ENCODE data around the gene TEX9. TPM values are rescaled to one million over a fixed set of nuclear protein-coding genes. Genes with fewer than 3 reads are reported as not detected.

Gene TEX9
- total RNA-seq, 1 donor from 2014 or later = 10.4 TPM

DNA sequence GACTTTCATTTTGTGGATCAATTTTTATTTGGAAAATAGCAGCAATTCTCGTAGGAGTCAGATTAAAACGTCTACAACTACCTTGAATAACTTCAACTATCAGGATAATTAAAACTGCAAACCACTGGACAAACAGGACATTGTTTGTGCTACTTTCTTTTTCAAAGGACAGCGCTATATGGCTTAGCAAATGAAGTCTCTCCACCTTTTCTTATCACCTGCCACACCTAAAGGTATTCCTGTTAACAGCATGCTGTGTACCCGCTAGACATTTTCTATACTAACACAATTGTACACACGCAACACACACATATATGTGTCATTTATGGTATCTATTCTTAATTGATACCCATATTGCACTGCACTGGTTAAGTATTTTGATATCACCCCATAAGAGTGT is 80.5 kb downstream of the TEX9 start:
- no peak for DNase-seq (ENCODE audit: low spot score)

DNA sequence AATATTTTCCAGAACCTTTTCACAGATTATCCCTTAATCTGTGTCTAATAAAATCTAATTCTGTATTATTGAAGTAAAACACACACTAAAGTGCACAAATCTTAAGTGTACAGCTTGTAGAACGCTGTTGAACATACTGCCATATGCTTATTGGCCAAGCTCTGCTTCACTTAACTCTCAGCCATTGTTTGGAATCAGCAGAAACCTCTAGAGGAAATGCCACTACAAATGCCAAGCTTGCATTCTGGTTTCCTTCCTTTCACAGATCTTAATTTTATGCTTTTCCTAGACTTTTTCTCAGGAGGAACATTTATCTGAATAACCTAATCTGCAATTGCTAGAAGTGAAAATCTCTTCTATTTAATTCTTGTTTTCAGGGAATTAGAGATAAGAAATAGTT is 89.6 kb downstream of the TEX9 start:
- peak; percentile 19 for DNase-seq (ENCODE audit: low spot score)

DNA sequence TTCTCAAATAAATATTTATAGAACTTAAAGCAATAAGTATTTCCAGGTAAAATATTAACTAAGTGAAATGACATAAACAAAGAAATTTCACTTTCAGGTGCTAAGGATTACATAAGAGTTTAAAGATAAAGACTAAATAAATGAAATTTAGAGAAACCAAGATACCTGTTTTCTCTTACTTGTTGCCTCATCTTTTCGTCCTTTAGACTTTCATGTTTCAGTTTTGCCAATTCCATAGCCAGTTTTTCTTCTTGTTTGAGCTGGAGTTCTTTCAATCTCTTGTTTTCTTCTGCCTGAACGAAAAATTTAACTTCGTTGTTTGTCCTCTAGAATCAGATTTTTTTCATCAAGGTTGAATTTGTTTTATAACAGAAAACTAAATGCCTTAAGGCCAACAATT is 91.0 kb downstream of the TEX9 start:
- DNase-seq (ENCODE audit: low spot score) = no peak

DNA sequence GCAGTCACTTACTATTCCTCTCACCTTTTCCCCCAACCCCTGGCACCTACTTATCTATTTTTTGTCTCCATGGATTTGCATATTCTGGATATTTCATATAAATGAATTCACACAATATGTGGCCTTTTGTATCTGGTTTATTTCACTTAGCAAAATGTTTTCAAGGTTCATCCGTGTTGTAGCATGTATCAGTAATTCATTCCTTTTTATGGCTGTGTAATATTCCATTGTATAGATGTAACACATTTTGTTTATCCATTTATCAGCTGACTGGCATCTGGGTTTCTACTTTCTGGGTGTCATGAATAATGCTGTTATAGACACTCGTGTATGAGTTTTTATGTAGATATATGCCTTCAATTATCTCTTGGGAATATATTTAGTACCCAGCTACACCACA is 93.9 kb downstream of the TEX9 start:
- no peak for DNase-seq (ENCODE audit: low spot score)

DNA sequence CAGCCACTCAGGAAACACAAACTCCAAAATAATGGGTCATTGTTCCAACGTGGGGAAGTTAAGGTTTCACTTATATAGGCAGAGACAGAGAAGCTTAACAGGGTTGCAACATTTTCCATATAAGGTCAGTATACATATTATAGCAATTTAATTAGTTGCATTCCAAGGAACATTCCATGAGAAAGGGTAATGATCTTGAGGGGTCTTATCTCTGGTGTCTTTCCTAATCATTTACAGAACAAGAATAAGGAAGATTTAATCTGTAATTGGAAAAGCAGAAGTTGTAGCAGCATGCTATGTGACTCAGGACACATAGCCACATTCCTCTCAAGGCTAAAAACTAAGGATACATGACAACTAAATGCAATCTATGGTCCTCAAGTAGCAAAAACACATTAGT is 94.8 kb downstream of the TEX9 start:
- no peak for DNase-seq (ENCODE audit: low spot score)

DNA sequence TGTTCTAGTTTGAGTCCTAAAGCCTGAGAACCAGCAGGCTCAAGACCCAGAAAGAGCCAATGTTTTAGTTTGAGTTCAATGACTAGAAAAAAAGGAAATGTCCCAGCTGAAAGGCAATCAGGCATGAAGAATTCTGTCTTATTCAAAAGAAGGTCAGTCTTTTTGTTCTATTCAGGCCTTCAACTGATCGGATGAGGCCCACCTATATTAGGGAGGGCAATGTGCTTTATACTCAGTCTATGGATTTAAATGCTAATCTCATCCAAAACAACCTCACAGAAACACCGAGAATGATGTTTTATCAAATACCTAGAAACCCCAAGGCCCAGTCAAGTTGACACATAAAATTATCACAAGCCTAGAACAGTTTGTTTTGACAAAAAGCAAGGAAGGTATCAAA is 95.7 kb downstream of the TEX9 start:
- DNase-seq (ENCODE audit: low spot score) = no peak

DNA sequence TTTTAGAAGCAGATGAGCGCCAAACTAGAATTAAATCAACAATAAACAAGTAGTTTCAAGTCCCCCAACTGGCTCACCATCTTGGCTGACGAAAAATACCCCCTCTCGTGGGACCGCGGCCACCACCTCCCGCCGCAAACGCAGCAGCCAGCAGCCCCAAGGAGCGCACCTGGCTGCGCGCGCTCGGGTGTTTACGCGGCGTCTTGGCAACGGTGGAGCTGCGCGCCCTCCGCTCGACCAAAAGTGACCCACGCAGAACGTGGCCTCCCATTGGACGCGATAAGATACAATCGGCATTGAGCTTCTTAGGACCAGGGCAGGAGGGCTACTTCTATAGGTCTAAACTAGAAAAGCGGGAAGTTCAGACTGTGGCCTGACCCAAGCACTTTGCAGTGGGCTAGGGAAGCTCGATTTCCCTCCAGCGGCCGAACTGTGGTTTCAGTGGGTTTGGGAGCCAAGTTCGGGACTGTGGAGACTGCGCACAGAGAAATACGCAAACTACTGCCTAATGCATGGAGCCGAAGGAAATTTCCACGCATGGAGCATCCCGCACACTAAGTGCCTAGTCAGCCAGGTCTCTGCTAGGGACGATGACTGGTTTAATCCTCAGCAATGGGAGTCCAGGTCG is 99.8 kb downstream of the TEX9 start, which contains the start of gene MNS1:
TSS of gene MNS1 (minus strand) at position 245 of the 628 bp plus-strand sequence. CDS start at position 80, 165 bp downstream.
- peak; percentile 98 for DNase-seq (ENCODE audit: low spot score)

DNA sequence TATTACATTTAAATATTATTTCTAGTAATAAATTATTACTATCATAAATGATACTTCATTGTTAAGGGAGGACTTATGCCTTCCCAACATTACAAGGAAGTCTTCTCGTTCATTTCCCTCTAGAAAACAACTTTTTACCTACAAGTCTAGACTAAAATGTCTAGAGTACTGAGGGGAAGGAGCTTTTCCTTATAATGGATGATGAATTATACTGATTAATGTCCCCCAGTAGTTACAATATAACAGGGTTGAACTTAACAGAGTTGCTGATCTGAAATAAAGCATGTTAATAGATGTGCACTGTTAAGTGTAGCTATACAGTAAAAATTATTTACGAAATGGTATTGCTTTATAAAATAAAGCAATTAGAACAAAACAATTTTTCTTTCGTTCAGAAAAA is 102.4 kb downstream of the TEX9 start:
- DNase-seq (ENCODE audit: low spot score) = no peak

DNA sequence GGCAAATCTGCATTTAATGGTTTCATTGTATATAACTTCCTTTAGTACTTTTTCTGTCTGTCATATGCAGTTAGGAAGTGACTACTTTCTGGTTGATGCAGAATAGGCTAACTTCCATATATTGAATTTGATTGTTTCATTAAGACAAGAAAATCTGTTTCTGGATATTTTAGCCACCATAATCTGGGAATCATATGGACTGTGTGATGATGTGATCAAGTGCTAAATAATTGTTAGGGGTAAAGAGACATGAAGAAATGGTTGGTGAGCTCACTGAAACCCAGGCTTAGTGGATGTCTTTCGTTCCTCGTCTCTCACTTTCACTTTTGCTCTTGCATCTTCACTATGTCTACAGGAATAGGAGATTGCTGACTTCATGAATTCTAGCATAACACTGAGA is 103.2 kb downstream of the TEX9 start:
- no peak for DNase-seq (ENCODE audit: low spot score)

DNA sequence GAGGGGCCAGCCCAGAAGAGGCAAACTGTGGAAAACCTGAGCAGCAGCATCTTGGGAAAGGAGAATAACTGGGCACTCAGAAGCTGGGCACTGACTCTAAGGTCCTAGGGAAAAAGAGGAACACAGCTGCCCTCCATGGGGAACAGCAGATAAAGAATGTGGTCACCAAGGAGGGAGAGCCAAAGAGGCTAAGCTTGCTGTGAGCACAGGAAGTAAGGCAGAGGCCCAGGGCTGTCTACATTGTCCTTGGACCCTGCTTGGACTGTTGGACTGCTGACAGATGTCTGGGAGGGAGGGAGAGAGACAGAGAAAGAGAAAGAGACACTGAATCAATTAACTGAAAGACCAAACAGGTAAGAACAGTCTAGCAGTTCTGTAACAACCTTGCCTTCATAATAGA is 104.3 kb downstream of the TEX9 start:
- DNase-seq (ENCODE audit: low spot score) = no peak

DNA sequence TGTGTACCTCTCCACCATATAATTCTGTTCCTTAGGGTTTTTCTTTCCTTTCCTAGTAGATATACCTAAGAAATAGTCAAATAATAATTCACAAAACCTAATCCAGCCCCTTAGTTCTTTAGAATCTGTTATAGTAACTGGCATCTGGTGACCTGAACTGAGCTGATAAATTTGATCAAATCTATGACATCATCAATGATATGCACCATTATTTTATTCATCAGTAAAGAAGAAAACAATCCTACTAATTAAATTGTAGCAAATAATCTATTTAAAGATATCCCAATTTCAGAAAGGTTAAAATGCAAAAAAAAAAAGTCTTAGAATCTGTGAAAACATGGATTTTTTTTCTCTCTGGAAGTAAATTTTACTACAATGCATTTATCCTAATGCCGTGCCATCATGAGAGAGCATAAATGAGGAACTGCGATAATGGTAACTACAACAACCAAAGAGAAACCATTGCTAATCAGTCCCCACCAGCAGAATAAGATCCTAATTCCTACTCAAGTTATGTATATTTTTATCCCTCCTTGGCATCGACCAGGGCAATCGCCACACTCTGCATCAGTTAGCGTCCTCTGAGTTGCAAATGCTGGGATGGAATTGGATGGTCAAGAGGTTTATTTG is 106.3 kb downstream of the TEX9 start:
- no peak for DNase-seq (ENCODE audit: low spot score)

DNA sequence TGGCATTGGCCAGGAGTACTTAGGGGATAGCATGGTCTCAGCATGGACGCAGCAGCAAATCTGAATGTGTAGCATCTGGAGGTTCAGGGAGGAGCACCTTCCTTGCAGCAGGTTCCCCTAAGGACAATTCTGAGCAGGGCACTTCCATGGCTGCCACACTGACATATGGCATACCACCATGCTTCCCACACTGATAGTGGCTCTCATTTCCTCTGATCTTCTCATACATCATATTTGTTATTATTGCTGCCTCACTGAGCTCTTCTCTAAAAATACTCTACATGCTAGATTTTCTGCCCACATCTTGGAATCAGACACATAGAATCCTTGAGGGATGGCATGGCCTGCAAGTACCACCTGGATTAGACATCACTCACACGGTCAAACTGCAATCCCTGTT is 107.1 kb downstream of the TEX9 start:
- DNase-seq (ENCODE audit: low spot score) = no peak

DNA sequence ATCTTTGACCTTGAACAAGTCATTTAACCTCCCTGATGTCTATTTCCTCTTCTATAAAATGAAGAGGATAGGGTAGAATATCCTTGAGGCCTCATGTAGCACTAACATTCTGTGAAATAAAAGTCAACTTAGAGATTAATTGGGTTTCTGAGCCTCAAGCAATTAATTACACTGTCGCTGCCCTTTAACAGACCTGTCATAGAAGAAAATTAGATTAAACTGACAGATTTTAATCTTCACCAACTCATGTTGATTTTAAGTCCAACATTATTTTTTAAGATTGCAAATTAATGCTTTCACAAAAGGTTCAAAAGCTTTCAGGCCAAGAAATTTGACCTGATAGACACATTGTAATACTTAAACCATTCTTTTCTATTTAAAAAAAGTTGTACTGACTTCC is 107.8 kb downstream of the TEX9 start:
- no peak for DNase-seq (ENCODE audit: low spot score)

DNA sequence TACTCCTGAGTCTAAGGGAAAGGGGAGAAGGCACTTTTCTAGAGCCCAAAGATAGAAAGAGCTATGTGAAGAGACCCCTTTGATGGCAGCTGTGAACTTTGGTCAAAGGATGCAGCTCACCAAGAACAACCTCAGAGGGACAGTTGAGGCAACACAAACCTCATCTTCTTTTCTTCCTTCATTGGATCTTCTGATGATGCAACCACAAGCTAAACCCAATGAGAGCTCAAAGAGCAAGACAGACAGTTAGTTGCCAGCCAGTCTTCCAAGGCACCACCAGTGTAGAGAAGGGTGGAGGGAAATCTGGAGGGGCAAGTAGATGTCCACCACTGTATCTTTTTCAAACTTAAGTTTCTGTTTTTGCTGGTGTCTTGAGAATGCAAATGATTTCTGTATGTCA is 110.1 kb downstream of the TEX9 start:
- DNase-seq (ENCODE audit: low spot score) = no peak

Other genes with a start within 250 kb of the TEX9 start
- gene RFX7, start 121.5 kb upstream of the TEX9 start, total RNA-seq (ENCODE audit: insufficient read depth, low replicate concordance) = 7.0 TPM
- 3.9 TPM for gene MNS1, start 99.7 kb downstream of the TEX9 start, total RNA-seq (ENCODE audit: insufficient read depth, low replicate concordance)

Data from umbilical cord (tissue), 2 donors.